GM12865 (cell line): ENCODE measurements around the gene SEMA5A.

Source experiments
- DNase-seq: peaks from one replicate; pipeline ENCODE4 v3.0.0; 2010; ENCODE audit warnings: low read depth
- H3K4me3 ChIP-seq: 2 replicates; pipeline ENCODE4 v1.5.1; 2011; ENCODE audit warnings: mild to moderate bottlenecking, low read depth, low read length, control low read depth
- CTCF ChIP-seq: IDR thresholded peaks from 2 replicates; pipeline ENCODE4 v1.5.1; 2011; ENCODE audit warnings: low read length, control low read depth, low read depth, inconsistent platforms; ENCODE audit not compliant: insufficient read depth; ENCODE audit errors: missing control alignments

Gene SEMA5A

GRCh38 chr5:9496801-9497200 is 49.1 kb downstream of the SEMA5A start:
- TF ChIP-seq CTCF, result no peak
- no peak for DNase-seq
- no peak overlapping the region for H3K4me3 ChIP-seq

GRCh38 chr5:9495121-9495520 is 50.8 kb downstream of the SEMA5A start:
- no peak for DNase-seq
- no peak overlapping the region for H3K4me3 ChIP-seq
- TF ChIP-seq CTCF, result no peak

- DNase-seq, result no peak
Measured at GRCh38 chr5:9494301-9494700, 51.6 kb downstream of the SEMA5A start.

GRCh38 chr5:9490494-9491097 is 55.3 kb downstream of the SEMA5A start:
- no peak overlapping the region for H3K4me3 ChIP-seq
- no peak for DNase-seq
- no peak for TF ChIP-seq CTCF

More at GRCh38 chr5:9494301-9494700, 51.6 kb downstream of the SEMA5A start:
- TF ChIP-seq CTCF, result no peak
- H3K4me3 ChIP-seq, result no peak overlapping the region

GRCh38 chr5:9483779-9484178 is 62.1 kb downstream of the SEMA5A start:
- no peak overlapping the region for H3K4me3 ChIP-seq
- DNase-seq, result no peak

GRCh38 chr5:9483243-9483642 is 62.6 kb downstream of the SEMA5A start:
- H3K4me3 ChIP-seq, result no peak overlapping the region
- no peak for DNase-seq
- no peak for TF ChIP-seq CTCF

More at GRCh38 chr5:9483779-9484178, 62.1 kb downstream of the SEMA5A start:
- TF ChIP-seq CTCF, result no peak

GRCh38 chr5:9482381-9482780 is 63.5 kb downstream of the SEMA5A start:
- DNase-seq, result no peak
- TF ChIP-seq CTCF, result no peak
- no peak overlapping the region for H3K4me3 ChIP-seq
